ENCODE measurements around the gene MPRIP.
"Not testable (repeated sequence)": the region's sequence is repeated elsewhere in the genome, so short reads cannot be mapped to it uniquely, and the experiment has no call there.

Gene MPRIP

DNA sequence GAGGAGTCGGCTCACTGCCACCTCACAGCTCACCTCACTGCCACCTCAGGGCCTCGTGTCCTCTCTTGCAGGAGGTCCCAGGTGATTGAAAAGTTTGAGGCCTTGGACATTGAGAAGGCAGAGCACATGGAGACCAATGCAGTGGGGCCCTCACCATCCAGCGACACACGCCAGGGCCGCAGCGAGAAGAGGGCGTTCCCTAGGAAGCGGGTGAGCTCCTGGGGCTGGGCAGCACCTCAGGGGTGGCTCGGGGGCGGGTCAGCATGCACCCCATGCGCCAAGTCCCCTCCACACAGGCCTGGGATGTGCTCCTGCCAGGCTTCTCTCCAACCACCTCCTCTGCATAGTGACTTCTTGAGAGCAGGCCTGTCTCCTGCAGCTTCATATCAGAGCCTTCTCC lies 100.3 kb downstream of the MPRIP start:
- FAIRE-seq (no peak), DNase-seq (ENCODE audit: low spot score) (no peak)

DNA sequence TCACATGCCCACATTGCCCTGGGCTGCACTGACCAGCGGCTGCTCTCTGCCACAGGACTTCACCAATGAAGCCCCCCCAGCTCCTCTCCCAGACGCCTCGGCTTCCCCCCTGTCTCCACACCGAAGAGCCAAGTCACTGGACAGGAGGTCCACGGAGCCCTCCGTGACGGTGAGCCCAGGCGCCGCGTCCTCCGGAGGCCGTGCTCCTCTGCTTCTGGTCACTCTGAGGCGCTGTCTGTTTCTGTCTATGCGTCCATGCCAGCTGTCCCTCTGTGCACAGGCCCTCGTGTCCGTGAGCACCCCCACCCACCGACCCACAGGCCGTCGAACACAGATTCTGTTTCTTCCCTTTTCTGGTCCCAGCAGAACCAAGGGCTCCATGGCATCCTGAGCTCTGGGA lies 101.2 kb downstream of the MPRIP start:
- FAIRE-seq: no peak
- DNase-seq (ENCODE audit: low spot score): no peak

DNA sequence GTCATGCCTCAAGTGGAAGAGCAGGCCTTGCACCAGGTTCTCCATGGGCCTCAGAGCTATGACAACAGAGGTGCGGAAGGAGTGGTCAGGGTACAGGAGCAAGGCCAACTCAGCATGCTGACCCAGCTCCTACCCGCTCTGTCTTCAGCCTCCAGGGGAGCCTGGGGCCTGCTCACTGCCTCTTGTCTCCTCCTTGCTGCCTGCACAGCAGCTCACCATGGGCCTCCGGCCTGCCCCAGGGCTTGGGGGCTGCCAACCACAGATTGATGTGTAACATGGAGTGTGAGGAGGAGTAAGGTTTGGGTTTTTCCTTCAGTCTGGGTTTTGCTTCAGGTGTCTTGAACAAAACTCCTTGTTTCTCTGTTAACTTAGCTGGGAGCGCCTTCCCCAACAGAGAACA lies 101.8 kb downstream of the MPRIP start:
- FAIRE-seq (no peak), DNase-seq (ENCODE audit: low spot score) (no peak)

DNA sequence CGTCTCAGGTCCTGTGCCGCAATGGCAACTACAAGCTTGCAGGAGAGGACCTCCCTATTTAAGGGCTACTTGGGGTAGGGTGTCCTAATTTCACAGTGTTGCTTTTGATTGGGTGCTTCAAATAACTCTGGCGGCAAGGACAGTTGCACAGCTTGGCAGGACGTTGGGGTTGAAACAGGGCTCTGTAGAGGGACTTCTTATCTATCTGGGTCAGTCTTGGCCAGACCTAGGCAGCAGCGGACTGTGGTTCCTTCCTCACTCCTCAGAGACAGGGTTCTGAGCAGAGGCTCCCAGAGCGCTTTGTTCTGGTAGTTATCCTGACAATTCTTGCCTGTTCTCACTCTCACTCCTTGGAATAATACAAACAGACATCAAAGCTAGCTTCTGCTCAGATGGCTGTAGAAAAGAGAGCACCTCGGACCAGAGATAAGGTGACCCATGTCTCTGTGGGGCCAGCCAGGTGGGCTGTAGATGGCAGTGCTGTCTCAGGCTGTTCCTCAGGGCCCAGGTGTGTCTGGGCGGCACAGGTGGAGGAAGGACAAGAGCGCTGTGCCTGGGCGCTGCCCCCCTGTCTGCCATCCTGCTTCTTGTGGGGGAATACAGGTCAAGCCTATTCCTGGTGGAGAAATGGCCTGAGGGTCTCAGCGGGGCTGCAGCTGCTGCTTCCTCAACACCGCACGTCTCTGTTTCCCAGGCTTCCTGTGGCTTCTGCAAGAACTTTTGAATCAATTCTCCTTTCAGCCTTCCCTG lies 102.8 kb downstream of the MPRIP start:
- no peak for DNase-seq (ENCODE audit: low spot score)
- no peak for FAIRE-seq

DNA sequence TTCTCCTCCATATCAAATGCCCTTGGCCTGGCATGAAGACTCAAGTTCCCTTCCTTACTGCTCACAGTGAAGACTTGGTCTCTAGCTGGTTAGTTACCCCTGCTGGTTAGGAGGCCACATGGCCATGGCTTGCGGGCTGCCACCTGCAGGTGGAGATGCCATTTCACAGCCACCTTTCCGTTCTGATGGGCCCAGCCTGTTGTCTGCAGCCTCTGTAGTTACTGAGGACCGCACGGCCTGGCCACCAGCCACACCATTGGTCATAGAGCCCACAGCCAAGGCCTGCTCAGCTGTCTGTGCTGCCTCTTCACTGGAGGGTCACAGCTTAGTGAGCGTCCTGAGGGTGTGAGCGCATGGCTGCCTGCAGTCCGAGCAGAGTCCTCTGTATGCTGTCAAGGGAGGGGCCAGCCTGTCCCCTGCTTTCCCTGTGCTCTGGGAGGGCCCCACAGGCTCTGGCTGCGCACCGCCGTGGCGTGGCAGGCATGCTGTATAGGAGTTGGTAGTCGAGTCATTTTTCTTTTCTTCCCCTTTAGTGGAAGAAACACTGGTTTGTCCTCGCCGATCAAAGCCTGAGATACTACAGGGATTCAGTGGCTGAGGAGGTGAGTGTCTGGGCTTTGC lies 104.6 kb downstream of the MPRIP start:
- DNase-seq (ENCODE audit: low spot score) (no peak), FAIRE-seq (no peak)

DNA sequence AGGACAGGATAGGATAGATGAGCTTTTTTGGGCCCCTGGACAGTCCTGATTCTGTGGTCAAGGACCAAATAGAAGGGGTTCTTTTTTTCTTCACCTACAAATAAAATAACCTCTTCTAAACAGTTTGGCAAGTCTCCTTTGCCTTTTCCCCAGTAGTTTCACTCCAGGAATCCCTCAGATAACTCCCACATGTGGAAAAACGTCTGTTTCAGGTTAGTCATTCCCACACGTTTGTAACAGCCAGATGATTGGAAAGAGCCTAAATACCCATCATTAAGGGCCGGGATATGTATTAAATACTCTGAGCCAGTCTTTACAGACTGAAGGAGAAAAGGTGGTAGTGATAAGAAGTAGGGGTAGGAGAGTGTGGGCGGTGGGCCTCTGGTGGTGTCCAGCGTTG lies 105.6 kb downstream of the MPRIP start:
- DNase-seq (ENCODE audit: low spot score) (no peak), FAIRE-seq (no peak)

DNA sequence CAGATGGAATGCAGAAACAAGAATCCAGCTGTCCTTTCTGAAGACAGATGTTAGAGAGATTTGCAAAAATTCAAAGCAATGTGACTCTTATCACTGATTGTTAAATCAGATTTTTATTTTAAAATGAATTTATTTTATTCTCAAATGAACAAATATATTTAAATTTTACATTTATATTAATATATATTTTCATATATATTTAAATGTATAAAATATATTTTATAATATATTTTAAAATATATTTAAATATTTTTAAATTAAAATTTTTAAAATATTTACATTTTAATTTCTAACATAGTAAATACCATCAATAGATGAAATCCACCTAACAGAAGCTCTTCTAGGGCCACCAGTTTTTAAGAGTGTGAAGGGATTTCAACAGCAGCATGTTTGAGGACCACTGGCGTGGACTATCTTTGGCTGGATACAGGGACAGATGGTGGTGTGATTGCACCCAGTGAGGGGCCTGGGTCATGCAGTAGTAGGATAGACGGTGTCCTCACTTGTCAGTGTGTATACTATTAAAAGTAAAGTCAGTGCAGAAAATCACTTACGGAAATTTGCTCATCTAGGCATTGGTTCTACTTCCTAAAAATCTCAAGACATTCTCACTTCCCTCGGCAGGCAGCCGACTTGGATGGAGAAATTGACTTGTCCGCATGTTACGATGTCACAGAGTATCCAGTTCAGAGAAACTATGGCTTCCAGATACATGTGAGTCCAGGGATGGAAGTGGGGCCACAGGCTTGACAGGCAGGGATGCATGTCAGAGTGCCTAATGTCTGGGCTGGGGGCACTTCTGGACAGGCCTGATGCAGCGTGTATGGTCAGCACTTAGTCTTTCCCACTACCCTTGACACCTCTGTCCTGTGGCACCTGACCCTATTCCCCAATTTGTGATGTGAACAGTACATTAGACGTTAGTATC lies 107.5 kb downstream of the MPRIP start:
- FAIRE-seq: no peak

DNA sequence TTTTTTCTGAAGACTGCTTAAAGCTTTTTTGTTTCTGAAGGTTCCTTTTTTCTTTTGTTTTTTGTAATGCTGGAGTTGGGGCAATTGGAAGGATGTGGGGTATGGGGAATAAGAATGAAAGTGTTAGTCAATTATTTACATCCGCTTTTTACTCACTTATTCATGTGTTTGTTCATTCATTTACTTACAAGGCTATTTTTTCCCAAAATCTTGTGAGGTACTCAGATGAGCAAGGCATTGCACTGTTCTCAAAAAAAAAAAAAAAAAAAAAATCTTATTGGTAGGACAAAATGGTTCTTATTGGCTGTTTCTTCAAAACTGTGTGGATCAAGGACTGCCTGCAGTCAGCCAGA lies 108.2 kb downstream of the MPRIP start:
- FAIRE-seq: no peak
- DNase-seq (ENCODE audit: low spot score): no peak

More for the DNA sequence above, 107.5 kb downstream of the MPRIP start:
- DNase-seq (ENCODE audit: low spot score): no peak

DNA sequence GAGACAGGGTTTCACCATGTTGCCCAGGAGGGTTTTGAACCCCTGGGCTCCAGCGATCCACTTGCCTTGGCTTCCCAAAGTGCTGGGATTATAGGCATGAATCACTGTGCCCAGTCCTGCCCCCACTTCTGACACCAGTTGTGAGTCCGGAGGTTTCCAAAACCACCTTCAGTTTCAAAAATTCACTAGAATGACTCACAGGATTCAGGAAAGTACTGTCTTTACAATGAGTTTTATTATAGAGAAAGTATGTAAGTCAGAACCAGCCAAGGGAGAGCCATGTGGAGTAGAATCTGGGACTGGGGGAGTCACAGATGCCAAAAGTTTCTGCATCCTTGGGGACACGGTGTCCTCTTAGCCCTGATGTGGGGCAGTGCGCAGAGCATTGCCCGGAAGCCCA lies 108.8 kb downstream of the MPRIP start:
- DNase-seq (ENCODE audit: low spot score) (peak; percentile 67), FAIRE-seq (no peak)

DNA sequence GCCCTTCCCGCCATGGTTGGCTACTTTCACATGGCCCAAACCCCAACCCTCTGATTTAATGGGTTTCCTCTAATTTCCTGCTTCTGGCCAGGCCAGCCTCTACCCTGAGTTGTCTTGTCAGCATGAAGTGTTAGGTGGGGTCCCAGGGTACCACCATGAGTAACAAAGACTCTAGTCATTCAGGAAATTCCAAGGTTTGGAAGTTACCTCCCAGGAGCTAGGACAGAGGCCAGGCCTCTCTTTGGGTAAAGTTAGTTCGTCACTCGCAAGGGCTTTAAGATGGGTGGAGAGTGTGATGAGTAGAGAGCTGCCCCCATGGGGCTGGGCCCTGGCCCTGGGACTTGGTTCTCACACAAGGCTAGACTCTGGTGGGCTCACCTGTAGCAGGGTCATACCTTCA lies 109.3 kb downstream of the MPRIP start:
- FAIRE-seq (no peak), DNase-seq (ENCODE audit: low spot score) (peak; percentile 22)

DNA sequence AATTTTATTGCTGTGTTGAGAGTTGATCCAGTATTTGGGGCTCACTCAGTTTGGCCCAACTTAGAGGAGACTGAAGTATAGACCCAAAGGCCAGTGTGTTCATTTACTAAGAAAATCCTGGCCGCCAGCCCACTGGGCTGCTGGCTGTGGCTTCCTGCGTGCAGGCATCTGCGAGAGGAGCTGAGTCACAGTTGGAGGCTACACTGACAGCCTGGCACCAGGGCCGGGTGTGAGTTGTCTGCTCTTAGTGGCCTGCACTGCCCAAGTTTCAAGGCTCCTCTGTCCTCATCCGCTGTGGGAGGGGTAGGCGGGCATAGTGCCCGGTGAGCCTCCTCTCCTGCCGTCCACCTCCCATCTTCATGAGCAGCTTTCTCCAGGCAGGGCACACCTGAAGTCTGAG lies 109.7 kb downstream of the MPRIP start:
- peak; percentile 93 for DNase-seq (ENCODE audit: low spot score)
- peak; percentile 52 for FAIRE-seq

DNA sequence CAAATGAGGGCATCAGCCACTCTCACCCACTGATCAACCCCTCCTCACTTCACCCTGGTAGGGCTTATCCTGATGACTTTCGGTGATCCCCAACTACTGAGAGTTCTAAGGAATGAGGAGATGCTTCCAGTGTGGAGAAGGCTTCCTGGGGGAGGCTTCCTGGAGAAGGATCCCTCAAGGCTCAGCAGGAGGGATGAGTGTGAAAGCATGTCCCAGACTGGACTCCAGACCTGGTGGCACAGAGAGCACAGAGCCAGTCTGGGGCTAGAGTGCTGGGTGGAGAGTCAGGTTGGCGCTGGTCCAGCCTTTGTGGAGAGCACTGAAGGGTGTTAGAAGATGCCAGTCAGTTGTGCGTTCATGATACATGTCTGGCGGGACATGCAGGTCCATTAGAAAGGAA lies 110.1 kb downstream of the MPRIP start:
- FAIRE-seq (no peak), DNase-seq (ENCODE audit: low spot score) (peak; percentile 28)

DNA sequence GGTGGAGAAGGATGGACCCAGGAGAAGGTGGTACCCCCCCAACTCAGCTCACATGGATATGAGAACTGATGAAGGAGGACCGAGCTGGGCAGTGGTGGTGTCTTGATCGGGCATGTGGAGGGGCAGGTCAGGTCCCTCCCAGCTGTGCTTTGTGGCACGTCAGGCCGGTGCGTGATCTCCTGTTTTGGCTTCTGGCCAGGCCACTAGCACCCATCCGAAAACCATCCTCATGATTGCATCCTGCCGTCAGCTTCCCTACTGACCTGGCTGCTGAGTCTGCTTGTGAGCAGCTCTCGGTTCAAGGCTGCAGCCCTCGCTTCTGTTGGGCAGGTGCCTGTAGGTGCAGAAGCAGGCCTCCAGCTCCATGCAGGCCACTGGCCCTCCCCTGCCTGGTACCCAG lies 110.8 kb downstream of the MPRIP start:
- DNase-seq (ENCODE audit: low spot score): no peak
- no peak for FAIRE-seq

DNA sequence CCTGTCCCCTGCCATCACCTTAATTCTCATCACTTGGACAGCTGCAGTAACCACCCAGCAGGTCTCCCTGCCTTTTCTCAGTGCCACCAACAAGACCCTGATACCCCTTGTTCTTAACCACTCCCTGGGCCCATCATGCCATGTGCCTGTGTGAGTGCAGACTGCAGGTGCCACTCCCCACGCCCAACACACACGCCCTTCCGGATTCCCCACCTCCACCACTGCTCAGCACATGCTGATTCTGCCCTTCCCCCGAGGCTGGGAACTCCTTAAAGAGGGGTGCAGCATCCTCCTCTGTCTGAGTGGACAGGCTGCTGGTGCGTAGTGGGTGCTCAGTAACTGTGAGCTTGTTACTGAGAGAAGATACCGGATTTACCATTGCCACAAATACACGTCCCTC lies 111.5 kb downstream of the MPRIP start:
- FAIRE-seq (no peak), DNase-seq (ENCODE audit: low spot score) (no peak)

DNA sequence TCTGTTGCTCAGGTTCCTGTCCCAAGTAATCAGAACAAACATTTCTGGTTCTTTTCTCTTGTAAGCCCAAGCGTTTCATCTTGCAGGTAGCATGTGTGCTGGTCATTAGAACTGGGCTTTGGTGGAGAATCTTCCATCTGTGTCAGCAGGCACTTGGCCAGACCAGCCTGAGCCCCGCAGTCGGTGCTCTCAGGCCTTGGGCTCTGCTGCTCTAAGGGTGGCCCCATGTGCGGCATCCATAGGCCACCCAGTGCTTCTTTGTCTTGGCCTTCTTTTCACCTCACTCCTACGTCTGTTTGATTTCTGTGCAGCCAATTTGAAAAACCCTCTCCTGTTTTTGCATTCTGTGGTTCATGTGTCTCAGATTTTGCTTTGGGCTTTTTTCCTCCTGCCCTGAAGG lies 112.3 kb downstream of the MPRIP start:
- FAIRE-seq (no peak), DNase-seq (ENCODE audit: low spot score) (no peak)

DNA sequence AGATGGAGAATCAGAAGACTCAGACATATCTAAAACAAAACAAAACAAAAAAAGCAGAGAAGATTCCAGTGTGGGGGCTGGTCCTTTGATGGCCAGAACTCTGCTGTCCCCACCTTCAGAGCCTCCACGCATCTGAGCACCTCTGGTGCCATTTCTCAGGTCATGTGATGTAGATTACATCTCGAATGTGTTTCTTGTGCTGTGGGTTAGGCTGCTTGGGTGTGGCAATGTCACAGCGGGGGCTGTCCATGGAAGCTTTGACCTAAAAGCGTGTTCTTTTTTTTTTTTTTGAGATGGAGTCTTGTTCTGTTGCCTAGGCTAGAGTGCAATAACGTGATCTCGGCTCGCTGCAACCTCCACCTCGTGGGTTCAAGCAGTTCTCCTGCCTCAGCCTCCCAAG lies 112.7 kb downstream of the MPRIP start:
- FAIRE-seq: no peak
- DNase-seq (ENCODE audit: low spot score): no peak

DNA sequence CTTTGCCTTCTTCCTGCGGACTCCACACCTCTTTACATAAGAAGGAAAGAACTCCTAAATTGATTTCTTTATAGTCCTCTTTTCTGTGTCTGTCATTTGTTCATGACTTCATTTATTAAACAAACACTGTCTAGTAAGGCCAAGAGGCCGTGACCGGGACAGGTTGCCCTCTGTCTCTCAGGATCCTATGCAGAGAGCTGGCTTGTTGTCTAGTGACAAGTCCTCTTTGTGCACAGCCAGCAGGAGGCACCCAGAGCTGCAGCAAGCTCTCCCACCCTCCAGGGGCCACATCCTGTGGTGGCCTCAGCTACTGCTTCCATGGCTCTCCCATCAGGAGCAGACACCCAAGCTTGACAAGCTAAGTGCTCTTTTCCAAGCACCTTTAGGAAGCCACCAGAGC lies 113.3 kb downstream of the MPRIP start:
- DNase-seq (ENCODE audit: low spot score) (no peak), FAIRE-seq (no peak)

DNA sequence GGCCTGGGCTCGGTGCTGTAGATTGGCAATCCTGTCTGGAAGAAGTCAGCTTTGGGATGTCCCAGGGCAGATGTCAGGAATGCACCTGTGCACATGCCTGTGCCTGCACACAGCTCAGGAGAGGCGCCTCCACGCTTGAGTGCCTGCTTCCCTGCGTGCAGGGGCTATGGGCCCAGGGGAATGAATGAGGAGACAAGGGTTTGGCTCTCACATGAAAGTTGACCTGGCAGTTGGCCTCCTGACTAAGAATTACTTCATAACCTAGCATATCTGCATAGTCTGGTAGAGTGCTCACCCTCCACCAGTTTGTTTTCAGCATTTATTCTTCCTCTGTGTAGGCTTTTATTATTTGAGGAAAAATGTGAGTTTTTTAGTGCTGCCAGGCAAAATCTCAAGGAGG lies 113.8 kb downstream of the MPRIP start:
- no peak for DNase-seq (ENCODE audit: low spot score)
- no peak for FAIRE-seq

DNA sequence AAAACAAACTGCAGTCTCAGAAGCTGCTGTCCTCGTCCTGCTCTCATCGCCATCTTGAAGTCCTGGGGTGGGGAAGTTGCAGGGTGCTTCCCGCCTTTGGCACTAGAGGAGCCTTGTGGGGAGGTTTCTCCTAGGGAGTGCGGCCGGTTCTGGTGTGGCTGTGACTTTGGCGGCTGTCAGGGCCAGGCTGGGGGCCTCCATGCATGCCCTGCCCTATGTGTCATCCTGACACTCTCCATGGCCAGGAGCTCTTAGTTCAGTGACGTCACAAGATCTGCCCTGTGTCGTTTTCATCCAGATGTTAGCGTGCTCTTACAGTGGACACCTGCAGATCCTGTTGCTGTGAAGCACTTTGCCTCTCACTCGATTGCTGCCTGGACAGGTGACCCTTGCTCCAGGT lies 114.3 kb downstream of the MPRIP start:
- DNase-seq (ENCODE audit: low spot score) (no peak), FAIRE-seq (peak; percentile 46)

DNA sequence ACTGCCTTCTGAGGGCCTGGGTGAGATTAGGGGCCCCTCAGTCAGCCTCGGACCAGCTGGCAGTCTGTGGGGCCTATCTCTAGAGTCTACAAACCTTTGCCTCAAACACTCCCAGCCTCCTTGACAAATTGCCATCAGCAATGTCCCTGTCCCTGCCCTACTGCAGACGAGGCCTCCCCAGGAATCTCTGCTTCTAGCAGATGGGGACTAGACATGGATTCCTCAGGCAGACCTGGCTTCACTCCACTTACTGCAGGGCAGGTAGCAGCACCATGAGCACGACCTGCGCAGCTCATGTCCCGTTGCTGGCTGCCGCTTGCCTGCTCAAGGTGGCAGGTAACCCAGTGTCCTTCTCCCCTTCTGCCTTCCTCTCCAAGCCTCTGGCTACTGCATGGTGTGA lies 114.8 kb downstream of the MPRIP start:
- DNase-seq (ENCODE audit: low spot score) (no peak), FAIRE-seq (no peak)

DNA sequence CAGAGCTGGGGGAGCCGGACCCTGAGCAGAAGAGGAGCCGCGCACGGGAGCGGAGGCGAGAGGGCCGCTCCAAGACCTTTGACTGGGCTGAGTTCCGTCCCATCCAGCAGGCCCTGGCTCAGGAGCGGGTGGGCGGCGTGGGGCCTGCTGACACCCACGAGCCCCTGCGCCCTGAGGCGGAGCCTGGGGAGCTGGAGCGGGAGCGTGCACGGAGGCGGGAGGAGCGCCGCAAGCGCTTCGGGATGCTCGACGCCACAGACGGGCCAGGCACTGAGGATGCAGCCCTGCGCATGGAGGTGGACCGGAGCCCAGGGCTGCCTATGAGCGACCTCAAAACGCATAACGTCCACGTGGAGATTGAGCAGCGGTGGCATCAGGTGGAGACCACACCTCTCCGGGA lies 116.2 kb downstream of the MPRIP start:
- DNase-seq (ENCODE audit: low spot score); FAIRE-seq: not testable (repeated sequence)

DNA sequence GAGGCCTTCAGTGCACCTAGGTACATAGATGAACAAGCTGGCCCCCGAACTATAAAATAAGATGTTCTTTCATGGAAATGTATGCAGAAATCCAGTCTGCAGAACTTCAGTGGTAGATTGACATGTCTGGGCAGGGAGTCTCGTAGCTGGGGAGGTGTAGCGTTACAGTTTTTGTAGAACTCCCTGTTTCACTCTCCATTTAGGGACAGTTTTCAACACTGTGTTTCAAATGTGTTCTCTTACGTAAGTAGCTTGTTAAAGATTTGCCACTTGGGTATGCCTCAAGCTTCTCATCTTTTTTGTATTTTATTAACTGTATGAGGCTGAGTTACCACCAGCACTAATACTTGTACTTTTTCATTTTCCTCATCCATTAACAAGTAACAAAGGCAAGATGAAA lies 117.3 kb downstream of the MPRIP start:
- FAIRE-seq (no peak), DNase-seq (ENCODE audit: low spot score) (no peak)
